HEK293 (cell line): ENCODE measurements around the gene RAB7A.

Experiments
- BCL11A ChIP-seq: fragments of 450-650 bp; formaldehyde crosslinking; IDR thresholded peaks from 2 replicates; pipeline ENCODE4 v1.5.1; 2016; ENCODE audit warnings: low read depth, missing biosample characterization, missing genetic modification characterization
- KLF16 ChIP-seq: fragments of 450-650 bp; formaldehyde crosslinking; IDR thresholded peaks from 2 replicates; pipeline ENCODE4 v1.5.1; 2017; ENCODE audit warnings: missing biosample characterization, missing genetic modification characterization
- KLF8 ChIP-seq: fragments of 450-650 bp; formaldehyde crosslinking; IDR thresholded peaks from 2 replicates; pipeline ENCODE4 v1.5.1; 2016; ENCODE audit warnings: missing biosample characterization, missing genetic modification characterization
- ZBTB1 ChIP-seq: fragments of 450-650 bp; formaldehyde crosslinking; IDR thresholded peaks from 2 replicates; pipeline ENCODE4 v1.5.1; 2016; ENCODE audit warnings: missing biosample characterization, missing genetic modification characterization
- ZNF16 ChIP-seq: fragments of 450-650 bp; formaldehyde crosslinking; IDR thresholded peaks from 2 replicates; pipeline ENCODE4 v1.5.1; 2016; ENCODE audit warnings: low read depth, missing biosample characterization, missing genetic modification characterization
- ZNF184 ChIP-seq: fragments of 450-650 bp; IDR thresholded peaks from 2 replicates; pipeline ENCODE4 v1.5.1; 2018; ENCODE audit warnings: missing biosample characterization, mild to moderate bottlenecking, missing genetic modification characterization
- ZNF239 ChIP-seq: fragments of 450-650 bp; formaldehyde crosslinking; IDR thresholded peaks from 2 replicates; pipeline ENCODE4 v1.5.1; 2016; ENCODE audit warnings: missing biosample characterization, missing genetic modification characterization
- ZNF747 ChIP-seq: fragments of 450-650 bp; formaldehyde crosslinking; IDR thresholded peaks from 2 replicates; pipeline ENCODE4 v1.5.1; 2016; ENCODE audit warnings: missing biosample characterization, missing genetic modification characterization
- TF ChIP-seq, protein P1 (sequence below): fragments of 450-650 bp; formaldehyde crosslinking; IDR thresholded peaks from 2 replicates; pipeline ENCODE4 v1.5.1; 2016; ENCODE audit warnings: missing biosample characterization, missing genetic modification characterization, low read depth
- TF ChIP-seq, protein P2 (sequence below): fragments of 450-650 bp; formaldehyde crosslinking; IDR thresholded peaks from 2 replicates; pipeline ENCODE4 v1.5.1; 2016; ENCODE audit warnings: missing biosample characterization, missing genetic modification characterization
- TF ChIP-seq, protein P3 (sequence below): fragments of 450-650 bp; formaldehyde crosslinking; IDR thresholded peaks from 2 replicates; pipeline ENCODE4 v1.5.1; 2016; ENCODE audit warnings: missing biosample characterization, missing genetic modification characterization
- TF ChIP-seq, protein P4 (sequence below): fragments of 450-650 bp; formaldehyde crosslinking; IDR thresholded peaks from 2 replicates; pipeline ENCODE4 v1.5.1; 2017; ENCODE audit warnings: missing biosample characterization, missing genetic modification characterization

DNA sequence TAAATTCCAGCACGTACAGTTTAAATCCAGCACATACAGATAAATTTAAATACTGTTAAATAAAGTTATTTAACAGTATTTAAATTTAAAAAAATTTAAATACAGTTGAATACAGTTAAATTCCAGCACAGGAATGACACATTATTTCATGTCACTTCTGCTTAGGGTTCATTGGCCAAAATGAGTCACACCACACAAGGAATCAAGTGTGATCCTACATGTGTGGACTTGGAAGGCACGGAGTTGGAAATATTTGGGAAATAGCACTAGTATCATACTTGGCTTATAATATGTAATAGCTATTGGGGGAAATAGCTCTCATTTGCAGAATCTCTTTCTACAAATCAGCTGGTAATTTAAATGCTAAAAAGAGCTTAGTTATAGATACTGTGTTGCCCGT lies 10.6 kb downstream of the RAB7A start:
- TF ChIP-seq ZNF747 (tag by site-specific recombination) (no peak), ZNF16 (no peak), BCL11A (tag by site-specific recombination) (no peak), KLF8 (tag by site-specific recombination) (no peak), ZNF184 (tag by site-specific recombination) (no peak), ZNF239 (tag by site-specific recombination) (no peak), ZBTB1 (no peak), KLF16 (tag by site-specific recombination) (no peak)
- TF ChIP-seq, protein P1, sequence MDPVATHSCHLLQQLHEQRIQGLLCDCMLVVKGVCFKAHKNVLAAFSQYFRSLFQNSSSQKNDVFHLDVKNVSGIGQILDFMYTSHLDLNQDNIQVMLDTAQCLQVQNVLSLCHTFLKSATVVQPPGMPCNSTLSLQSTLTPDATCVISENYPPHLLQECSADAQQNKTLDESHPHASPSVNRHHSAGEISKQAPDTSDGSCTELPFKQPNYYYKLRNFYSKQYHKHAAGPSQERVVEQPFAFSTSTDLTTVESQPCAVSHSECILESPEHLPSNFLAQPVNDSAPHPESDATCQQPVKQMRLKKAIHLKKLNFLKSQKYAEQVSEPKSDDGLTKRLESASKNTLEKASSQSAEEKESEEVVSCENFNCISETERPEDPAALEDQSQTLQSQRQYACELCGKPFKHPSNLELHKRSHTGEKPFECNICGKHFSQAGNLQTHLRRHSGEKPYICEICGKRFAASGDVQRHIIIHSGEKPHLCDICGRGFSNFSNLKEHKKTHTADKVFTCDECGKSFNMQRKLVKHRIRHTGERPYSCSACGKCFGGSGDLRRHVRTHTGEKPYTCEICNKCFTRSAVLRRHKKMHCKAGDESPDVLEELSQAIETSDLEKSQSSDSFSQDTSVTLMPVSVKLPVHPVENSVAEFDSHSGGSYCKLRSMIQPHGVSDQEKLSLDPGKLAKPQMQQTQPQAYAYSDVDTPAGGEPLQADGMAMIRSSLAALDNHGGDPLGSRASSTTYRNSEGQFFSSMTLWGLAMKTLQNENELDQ = no peak
- TF ChIP-seq, protein P2, sequence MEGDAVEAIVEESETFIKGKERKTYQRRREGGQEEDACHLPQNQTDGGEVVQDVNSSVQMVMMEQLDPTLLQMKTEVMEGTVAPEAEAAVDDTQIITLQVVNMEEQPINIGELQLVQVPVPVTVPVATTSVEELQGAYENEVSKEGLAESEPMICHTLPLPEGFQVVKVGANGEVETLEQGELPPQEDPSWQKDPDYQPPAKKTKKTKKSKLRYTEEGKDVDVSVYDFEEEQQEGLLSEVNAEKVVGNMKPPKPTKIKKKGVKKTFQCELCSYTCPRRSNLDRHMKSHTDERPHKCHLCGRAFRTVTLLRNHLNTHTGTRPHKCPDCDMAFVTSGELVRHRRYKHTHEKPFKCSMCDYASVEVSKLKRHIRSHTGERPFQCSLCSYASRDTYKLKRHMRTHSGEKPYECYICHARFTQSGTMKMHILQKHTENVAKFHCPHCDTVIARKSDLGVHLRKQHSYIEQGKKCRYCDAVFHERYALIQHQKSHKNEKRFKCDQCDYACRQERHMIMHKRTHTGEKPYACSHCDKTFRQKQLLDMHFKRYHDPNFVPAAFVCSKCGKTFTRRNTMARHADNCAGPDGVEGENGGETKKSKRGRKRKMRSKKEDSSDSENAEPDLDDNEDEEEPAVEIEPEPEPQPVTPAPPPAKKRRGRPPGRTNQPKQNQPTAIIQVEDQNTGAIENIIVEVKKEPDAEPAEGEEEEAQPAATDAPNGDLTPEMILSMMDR (tag by site-specific recombination) = no peak
- TF ChIP-seq, protein P3, sequence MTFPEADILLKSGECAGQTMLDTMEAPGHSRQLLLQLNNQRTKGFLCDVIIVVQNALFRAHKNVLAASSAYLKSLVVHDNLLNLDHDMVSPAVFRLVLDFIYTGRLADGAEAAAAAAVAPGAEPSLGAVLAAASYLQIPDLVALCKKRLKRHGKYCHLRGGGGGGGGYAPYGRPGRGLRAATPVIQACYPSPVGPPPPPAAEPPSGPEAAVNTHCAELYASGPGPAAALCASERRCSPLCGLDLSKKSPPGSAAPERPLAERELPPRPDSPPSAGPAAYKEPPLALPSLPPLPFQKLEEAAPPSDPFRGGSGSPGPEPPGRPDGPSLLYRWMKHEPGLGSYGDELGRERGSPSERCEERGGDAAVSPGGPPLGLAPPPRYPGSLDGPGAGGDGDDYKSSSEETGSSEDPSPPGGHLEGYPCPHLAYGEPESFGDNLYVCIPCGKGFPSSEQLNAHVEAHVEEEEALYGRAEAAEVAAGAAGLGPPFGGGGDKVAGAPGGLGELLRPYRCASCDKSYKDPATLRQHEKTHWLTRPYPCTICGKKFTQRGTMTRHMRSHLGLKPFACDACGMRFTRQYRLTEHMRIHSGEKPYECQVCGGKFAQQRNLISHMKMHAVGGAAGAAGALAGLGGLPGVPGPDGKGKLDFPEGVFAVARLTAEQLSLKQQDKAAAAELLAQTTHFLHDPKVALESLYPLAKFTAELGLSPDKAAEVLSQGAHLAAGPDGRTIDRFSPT (tag by site-specific recombination) = no peak
- TF ChIP-seq, protein P4, sequence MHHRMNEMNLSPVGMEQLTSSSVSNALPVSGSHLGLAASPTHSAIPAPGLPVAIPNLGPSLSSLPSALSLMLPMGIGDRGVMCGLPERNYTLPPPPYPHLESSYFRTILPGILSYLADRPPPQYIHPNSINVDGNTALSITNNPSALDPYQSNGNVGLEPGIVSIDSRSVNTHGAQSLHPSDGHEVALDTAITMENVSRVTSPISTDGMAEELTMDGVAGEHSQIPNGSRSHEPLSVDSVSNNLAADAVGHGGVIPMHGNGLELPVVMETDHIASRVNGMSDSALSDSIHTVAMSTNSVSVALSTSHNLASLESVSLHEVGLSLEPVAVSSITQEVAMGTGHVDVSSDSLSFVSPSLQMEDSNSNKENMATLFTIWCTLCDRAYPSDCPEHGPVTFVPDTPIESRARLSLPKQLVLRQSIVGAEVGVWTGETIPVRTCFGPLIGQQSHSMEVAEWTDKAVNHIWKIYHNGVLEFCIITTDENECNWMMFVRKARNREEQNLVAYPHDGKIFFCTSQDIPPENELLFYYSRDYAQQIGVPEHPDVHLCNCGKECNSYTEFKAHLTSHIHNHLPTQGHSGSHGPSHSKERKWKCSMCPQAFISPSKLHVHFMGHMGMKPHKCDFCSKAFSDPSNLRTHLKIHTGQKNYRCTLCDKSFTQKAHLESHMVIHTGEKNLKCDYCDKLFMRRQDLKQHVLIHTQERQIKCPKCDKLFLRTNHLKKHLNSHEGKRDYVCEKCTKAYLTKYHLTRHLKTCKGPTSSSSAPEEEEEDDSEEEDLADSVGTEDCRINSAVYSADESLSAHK (tag by site-specific recombination) = no peak
